HG03025 (cell line): ENCODE data around the gene RBAK.
"Not testable (repeated sequence)": the region's sequence is repeated elsewhere in the genome, so short reads cannot be mapped to it uniquely, and the experiment has no call there.

Experiments
- ATAC-seq: cut with Tn5 transposase; IDR thresholded peaks from one replicate; pipeline ENCODE4 v1.9.1; 2021; ENCODE audit warnings: mild to moderate bottlenecking, moderate library complexity; ENCODE audit not compliant: unreplicated experiment, low FRiP score

Gene RBAK

DNA sequence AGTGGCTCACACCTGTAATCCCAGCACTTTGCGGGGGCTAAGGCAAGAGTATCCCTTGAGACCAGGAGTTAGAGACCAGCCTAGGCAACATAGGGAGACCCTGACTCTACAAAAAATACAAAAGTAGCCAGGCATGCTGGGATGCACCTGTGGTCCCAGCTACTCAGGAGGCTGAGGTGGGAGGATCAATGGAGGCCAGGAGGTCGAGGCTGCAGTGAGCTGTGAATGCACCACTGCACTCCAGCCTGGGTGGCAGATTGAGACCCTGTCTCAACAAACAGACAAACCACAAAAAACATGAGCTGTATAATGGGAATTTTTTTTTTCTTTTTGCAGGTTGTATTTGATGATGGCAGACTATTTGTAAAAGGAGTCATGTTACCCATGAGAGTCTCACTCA is 1.5 kb downstream of the RBAK start:
- ATAC-seq: not testable (repeated sequence)

DNA sequence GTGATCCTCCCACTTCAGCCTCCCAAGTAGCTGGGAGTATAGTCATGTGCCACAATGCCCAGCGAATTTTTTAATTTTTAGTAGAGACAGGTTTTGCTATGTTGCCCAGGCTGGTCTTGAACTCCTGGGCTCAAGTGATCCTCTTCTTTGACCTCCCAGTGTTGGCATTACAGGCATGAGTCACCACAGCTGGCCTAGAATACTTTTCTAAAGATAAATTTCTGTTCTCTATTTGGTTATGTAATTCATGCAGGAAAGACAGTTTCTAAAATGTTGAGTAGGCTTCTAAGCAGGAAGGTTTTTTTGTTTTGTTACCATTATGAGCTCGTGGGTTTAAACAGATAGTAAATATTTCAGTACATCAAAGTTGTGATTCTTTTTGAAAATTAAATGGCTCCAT is 5.0 kb downstream of the RBAK start:
- no peak for ATAC-seq

DNA sequence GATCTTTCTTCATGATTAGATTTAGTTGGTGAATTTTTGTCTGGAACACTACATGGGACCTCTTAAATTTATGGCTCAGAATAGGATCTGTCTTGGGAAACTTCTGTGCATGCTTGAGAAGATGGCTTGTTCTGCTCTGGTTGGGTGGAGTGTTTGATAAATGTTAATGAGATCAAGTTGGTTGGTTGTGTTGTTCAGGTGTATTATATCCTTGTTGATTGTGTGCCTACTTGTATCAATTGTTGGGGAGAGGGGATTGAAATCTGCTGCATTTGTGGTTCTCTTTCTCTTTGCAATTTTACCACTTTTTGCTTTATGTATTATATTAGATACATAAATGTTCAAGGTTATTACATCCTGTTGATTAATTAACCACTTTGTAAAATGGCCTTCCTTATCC is 6.1 kb downstream of the RBAK start:
- not testable (repeated sequence) for ATAC-seq

DNA sequence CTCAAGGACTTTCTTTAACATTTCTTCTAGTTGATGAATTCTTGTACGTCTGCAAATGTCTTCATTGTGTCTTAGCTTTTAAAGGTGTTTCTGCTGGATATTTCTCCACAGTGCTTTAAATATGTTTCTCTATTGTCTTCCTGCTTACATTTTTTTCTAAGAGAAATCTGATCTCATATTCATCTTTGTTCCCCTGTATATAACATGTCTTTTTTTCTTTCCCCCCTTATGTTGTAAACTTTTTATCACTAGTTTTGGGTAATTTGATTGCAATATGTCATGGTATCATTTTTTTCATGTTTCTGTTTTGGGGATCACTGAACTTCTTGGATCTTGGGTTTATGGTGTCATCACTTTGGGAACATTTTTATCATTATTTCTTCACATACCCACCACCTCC is 7.5 kb downstream of the RBAK start:
- no peak for ATAC-seq

DNA sequence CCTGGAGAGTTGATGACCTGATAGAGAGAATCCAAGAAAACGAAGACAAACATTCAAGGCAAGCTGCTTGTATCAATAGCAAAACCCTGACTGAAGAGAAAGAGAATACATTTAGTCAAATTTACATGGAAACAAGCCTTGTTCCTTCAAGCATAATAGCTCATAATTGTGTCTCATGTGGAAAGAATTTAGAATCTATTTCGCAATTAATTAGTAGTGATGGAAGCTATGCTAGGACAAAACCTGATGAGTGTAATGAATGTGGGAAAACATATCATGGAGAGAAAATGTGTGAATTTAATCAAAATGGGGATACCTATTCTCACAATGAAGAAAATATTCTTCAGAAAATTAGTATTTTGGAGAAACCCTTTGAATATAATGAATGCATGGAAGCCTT is 18.0 kb downstream of the RBAK start:
- ATAC-seq: no peak

DNA sequence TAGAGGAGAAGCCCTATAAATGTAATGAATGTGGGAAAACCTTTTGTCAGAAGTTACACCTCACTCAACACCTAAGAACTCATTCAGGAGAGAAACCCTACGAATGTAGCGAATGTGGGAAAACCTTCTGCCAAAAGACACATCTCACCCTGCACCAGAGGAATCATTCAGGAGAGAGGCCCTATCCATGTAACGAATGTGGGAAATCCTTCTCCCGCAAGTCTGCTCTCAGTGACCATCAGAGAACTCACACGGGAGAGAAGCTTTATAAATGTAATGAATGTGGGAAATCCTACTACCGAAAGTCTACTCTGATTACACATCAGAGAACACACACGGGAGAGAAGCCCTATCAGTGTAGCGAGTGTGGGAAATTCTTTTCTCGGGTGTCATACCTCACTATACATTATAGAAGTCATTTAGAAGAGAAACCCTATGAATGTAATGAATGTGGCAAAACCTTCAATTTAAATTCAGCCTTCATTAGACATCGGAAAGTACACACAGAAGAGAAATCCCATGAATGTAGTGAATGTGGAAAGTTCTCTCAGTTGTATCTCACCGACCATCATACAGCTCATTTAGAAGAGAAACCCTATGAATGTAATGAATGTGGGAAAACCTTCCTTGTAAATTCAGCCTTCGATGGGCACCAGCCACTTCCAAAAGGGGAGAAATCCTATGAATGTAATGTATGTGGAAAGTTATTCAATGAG is 18.9 kb downstream of the RBAK start:
- no peak for ATAC-seq

DNA sequence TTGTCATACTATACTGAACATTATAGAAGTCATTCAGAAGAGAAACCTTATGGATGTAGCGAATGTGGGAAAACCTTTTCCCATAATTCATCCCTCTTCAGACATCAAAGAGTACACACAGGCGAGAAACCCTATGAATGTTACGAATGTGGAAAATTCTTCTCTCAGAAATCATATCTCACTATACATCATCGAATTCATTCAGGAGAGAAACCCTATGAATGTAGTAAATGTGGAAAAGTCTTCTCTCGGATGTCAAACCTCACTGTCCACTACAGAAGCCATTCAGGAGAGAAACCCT is 19.4 kb downstream of the RBAK start:
- ATAC-seq: no peak

DNA sequence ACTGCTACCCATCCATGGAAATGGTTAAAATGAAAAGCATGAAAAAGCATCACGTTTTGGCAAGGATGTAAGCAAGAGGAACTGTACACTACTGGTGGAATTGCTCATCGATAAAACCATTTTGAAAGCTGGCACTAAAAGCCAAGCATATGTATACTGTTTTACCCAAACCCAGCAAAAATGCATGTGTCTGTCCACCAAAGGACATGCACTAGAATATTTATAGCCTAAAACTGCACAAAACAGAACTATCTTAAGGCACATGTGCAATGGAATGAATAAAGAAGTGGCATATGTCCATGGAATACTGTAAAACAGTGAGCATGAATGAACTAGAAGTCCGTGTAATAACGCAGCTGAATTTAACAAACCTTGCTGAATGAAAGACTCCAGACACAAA is 22.9 kb downstream of the RBAK start:
- no peak for ATAC-seq

DNA sequence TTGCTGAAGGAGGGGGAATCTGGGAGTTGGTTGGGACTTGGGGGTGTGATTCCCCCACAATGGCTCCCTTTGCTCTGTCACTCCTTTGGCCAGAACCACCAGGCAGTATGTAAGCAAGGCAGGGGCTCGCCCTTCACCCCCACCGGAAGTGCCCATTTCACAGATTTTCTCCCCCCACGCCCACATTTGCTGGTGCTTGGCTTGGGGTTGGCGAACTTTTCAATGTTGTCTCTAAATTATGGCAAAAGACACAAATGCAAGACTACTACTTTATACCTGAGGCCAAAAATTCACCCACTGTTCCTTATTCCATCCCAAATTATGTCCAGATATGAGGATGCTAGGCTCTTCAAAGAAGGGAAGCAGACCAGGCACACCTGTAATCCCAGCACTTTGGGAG is 24.5 kb downstream of the RBAK start:
- no peak for ATAC-seq

DNA sequence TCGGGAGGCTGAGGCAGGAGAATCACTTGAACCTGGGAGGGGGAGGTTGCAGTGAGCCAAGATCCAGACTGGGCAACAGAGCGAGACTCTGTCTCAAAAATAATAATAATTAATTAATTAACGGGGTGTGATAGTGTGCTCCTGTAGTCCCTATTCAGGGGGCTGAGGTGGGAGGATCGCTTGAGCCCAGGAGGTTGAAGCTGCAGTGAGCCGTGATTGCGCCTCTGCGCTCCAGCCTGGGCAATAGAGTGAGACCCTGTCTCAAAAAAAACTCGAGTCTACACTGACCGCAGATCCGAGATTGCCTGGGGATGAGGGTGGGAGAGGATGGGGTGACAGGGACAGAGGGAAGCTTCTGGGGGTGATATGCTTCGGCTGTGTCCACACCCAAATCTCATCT is 29.5 kb downstream of the RBAK start:
- not testable (repeated sequence) for ATAC-seq

DNA sequence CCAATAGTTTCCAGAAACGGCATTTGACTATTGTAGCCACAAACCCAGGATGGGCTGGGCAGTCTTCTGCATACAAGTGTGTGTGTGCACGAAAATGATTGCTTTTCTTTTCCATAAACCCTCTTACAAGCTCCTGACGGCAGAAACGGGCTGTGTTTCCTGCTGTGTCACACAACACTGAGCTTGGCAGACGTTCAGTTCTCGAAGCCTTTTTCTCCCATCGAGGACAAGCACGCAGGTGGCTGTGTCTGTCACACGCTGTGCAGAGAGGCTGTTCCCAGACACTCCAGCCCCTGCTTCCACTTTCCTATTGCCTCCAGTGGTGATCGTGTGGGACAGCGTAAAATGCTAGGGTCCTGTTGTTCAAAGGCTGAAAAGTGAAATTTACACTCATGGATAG is 32.1 kb downstream of the RBAK start:
- ATAC-seq: no peak

DNA sequence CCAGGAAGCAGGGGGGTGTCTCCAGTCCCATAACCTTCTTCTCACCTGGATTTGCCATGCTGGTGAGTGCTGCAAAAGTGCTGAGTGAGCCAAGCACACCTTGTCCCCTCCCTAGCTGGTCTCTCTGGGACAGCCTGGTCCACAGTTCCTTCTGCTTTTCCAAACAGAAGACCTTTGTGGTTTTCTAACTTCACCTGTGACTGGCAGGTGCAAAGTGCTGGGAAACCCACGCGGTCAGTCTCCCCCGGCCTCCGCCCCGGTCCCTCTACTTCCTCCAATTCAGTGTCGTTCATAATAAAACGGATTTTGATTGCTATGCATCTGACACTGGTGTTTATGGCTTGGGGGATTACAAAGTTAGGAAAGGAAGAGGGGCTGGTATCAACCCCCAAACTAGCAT is 37.1 kb downstream of the RBAK start:
- no peak for ATAC-seq

DNA sequence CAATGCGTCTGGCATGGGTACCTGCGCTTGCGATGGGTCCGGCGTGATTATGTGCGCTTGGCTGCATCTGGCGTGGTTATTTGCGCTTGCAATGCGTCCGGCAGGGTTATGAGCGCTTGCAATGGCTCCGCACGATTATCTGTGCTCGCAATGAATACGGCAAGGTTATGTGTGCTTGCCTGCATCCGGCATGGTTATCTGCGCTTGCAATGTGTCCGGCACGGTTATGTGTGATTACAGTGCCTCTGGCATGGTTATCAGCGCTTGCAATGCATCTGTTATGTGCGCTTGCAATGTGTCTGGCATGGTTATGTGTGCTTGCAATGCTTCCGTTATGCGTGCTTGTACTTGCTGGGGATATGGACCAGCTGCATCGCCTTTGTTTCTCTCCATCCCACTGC is 37.7 kb downstream of the RBAK start:
- no peak for ATAC-seq

DNA sequence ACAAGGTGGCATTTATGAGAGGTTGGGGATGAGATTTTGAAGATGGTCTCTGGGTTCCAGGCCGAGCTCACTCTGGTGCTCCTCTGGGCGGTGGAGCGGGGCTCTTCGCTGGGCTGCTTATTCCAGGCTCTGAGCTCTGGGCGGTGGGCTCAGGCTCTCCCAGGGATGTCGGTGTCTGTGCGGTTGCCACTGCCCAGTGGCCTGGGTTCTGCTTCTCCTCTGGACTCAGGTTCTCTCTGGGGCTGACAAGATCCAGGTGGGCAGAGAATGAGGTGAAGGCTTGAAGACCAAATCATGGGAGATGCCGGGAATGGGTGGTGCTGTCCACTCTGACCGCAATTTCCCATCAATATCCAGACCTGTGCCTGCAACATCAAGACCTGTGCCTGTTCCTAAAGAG is 40.6 kb downstream of the RBAK start:
- ATAC-seq: no peak

DNA sequence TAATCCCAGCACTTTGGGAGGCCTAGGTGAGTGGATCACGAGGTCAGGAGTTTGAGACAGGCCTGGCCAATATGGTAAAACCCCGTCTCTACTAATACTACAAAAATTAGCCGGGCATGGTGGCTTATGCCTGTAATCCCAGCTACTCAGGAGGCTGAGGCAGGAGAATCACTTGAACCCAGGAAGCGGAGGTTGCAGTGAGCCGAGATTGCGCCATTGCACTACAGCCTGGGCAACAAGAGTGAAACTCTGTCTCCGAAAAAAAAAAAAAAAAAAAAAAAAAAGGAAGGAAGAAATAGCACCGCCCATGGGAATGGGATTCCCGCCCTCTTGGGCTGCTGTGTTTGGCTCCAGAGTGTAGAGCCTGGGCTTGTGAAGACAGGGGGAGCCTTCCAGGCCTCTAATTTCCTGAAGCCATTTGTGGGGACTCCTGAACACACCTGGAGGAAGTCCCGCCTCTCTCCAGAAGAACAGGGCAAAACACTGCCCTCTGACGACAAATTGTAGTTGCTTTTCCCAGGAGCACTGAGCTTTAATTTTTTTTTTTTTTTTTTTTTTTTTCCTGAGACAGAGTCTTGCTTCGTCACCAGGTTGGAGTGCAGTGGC is 42.7 kb downstream of the RBAK start:
- ATAC-seq: not testable (repeated sequence)

DNA sequence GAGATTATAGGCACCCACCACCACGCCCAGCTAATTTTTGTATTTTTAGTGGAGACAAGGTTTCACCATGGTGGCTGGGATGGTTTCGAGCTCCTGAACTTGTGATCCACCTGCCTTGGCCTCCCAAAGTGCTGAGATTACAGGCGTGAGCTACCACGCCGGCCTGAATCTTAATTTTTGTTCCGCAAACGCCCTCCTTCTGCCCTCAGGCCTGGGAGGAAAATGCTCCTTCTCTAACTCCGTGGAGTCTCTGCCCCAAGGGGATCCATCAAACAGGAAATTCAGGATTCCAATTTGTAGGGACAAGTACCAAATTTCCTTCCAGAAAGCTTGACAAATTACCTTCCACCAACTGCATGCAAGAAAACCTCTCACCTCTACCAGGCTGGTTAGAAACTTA is 43.2 kb downstream of the RBAK start:
- no peak for ATAC-seq

DNA sequence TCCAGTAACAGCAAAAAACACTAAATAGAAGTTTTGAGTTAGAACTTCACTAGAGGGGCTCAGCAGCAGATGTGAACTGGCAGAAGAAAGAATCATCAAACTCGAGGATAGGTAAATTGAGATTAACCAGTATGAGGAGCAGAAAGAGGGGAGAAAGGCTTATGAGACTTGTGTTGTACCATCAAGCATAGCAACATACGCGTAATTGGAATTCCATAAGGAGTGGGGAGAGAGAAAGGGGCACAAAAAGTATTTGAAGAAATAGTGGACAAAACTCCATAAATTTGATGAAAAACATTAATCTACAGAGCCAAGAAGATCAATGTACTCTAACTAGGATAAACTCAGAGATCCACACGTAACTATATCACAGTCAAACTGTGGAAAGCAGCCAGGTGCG is 48.3 kb downstream of the RBAK start:
- ATAC-seq: no peak

DNA sequence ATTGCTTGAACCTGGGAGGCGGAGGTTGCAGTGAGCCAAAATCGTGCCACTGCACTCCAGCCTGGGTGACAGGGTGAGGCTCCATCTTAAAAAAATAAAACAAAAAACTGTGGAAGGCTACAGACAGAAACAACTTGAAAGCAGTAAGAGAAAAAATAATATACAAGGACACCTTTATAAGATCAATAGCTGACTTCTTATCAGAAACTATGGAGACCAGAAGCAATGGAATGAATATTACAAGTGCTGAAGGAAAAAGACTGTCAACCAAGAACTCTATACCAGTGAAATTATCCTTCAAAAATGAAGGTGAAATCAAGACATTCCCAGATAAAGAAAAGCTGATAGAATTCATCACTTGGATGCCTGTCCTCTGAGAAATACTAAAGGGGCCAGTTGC is 49.0 kb downstream of the RBAK start:
- no peak for ATAC-seq

DNA sequence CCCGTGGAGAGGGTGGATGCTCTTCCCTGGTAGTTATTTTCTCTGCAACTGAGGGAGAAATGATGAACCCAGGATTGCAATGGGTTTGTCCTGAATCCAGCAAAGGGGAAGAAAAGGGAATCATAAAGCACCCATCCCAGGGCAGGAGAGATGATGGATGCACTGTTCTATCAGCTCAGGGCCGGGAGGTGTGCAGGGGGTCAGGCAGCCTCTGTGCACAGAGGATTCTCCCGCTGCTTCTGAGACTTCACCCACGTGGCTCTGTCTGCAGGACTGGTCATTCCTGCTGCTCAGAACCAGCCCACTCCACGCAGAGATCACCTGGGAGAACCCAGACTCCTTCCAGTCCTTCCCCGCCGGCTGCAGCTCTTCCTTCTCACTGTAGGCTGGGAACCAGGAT is 70.7 kb downstream of the RBAK start:
- ATAC-seq: no peak

DNA sequence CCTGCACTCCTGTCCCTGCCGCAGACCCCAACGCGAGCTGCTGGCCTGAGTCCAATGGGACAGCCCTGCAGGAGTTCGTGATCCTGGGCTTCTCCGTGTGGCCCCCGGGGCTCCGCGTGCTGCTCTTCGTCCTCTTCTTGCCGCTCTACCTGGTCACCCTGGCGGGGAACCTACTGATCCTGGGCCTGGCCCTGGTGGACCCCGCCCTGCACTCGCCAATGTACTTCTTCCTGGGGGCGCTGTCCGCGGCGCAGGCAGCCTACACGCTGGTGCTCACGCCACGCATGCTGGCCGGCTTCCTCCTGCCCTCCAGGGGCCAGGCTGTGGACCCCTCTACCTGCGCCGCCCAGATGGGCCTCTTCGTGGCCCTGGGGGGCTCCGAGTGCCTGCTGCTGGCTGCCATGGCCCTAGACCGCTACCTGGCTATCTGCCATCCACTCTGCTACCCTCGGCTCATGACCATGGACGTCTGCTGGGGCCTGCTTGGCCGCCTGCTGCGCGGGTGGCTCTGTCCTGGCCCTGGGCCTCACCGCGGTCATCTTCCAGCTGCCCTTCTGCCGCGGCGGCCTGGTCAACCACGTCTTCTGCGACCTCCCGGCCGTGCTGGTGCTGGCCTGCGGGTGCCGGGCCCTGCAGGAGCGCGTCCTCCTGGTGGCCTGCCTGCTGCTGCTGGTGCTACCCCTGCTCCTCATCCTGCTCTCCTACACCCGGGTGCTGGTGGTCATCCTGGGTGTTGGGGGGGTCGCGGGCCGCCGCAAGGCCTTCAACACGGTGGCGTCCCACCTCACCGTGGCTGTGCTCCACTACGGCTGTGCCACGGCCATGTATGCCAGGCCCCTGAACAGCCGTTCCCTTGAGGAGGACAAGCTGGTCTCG is 71.7 kb downstream of the RBAK start:
- no peak for ATAC-seq
